Activated T-helper 2 cell treated with anti-CD3 and anti-CD28 coated beads, Interferon-gamma antibody, Interleukin-2, Interleukin-4, amounts not matched to agents 10 μg/mL and 5 μg/mL and 100 μg/mL, durations not matched to agents 14 hours and 24 hours and 36 hours (primary cell): ENCODE measurements around the gene NRXN3. TPM values are rescaled to one million over a fixed set of nuclear protein-coding genes. Genes with fewer than 3 reads are reported as not detected.

Experiments used
- DNase-seq: peaks from one replicate; pipeline ENCODE4 v3.0.0; 2021; ENCODE audit warnings: low spot score
- H3K27ac Mint-ChIP-seq: one replicate; pipeline ENCODE4 v1.8.0; 2021; ENCODE audit warnings: mixed read lengths
- H3K27me3 Mint-ChIP-seq: one replicate; pipeline ENCODE4 v1.8.0; 2021; ENCODE audit warnings: low read depth, mixed read lengths
- H3K36me3 Mint-ChIP-seq: one replicate; pipeline ENCODE4 v1.8.0; 2021; ENCODE audit warnings: low read depth, mixed read lengths
- H3K4me1 Mint-ChIP-seq: one replicate; pipeline ENCODE4 v1.8.0; 2021; ENCODE audit warnings: low read depth, mixed read lengths
- H3K4me3 Mint-ChIP-seq: one replicate; pipeline ENCODE4 v1.8.0; 2021; ENCODE audit warnings: low read depth, mild to moderate bottlenecking, moderate library complexity, mixed read lengths
- H3K9me3 Mint-ChIP-seq: one replicate; pipeline ENCODE4 v1.8.0; 2021; ENCODE audit warnings: mixed read lengths
- intact Hi-C: fragments of 100-400 bp; cut with micrococcal nuclease; formaldehyde crosslinking; loops from one replicate; pipeline ENCODE4 v1.15.1; 2023
- total RNA-seq: library from RNA; stranded (reverse); gene quantifications from 2 replicates; pipeline ENCODE4 v1.2.3, GENCODE V29; 2022

NRXN3 gene
- total RNA-seq, 1 donor from 2014 or later: not detected

GRCh38 chr14:79840831-79841230 lies 1670.7 kb downstream of the NRXN3 start:
- Mint-ChIP-seq H3K4me3 (no peak overlapping the region), H3K9me3 (no peaks in the 10 kb centered on the region), H3K36me3 (no peaks in the 10 kb centered on the region), H3K4me1 (no peaks in the 10 kb centered on the region), H3K27me3 (no peaks in the 10 kb centered on the region), H3K27ac (no peak overlapping the region)
- no peak for DNase-seq
- intact Hi-C loops: no loop called here

GRCh38 chr14:79841433-79841832 lies 1671.3 kb downstream of the NRXN3 start:
- no peaks in the 10 kb centered on the region for H3K4me1 Mint-ChIP-seq
- H3K27ac Mint-ChIP-seq: no peak overlapping the region
- H3K4me3 Mint-ChIP-seq: no peak overlapping the region
- H3K9me3 Mint-ChIP-seq: no peaks in the 10 kb centered on the region
- H3K27me3 Mint-ChIP-seq: no peaks in the 10 kb centered on the region
- intact Hi-C loops: no loop called here
- DNase-seq: no peak
- no peaks in the 10 kb centered on the region for H3K36me3 Mint-ChIP-seq

GRCh38 chr14:79842270-79842669 lies 1672.1 kb downstream of the NRXN3 start:
- intact Hi-C loops: no loop called here
- no peaks in the 10 kb centered on the region for H3K4me1 Mint-ChIP-seq
- H3K36me3 Mint-ChIP-seq: no peaks in the 10 kb centered on the region
- no peaks in the 10 kb centered on the region for H3K9me3 Mint-ChIP-seq
- DNase-seq: no peak
- no peaks in the 10 kb centered on the region for H3K27me3 Mint-ChIP-seq
- H3K4me3 Mint-ChIP-seq: no peak overlapping the region
- no peak overlapping the region for H3K27ac Mint-ChIP-seq

- no peaks in the 10 kb centered on the region for H3K27me3 Mint-ChIP-seq
- no peak overlapping the region for H3K4me3 Mint-ChIP-seq
- no peak overlapping the region for H3K27ac Mint-ChIP-seq
- no peaks in the 10 kb centered on the region for H3K4me1 Mint-ChIP-seq
- H3K9me3 Mint-ChIP-seq: peaks cover 6% of the 10 kb centered on the region
- intact Hi-C loops: no loop called here
- DNase-seq: no peak
- no peaks in the 10 kb centered on the region for H3K36me3 Mint-ChIP-seq
Observed at GRCh38 chr14:79852950-79853744, 1683.0 kb downstream of the NRXN3 start.

- Mint-ChIP-seq H3K36me3 (no peaks in the 10 kb centered on the region), H3K9me3 (no peaks in the 10 kb centered on the region), H3K27ac (no peak overlapping the region), H3K27me3 (no peaks in the 10 kb centered on the region), H3K4me1 (no peaks in the 10 kb centered on the region), H3K4me3 (no peak overlapping the region)
- DNase-seq: no peak
- intact Hi-C loops: no loop called here
Observed at GRCh38 chr14:79855789-79856188, 1685.6 kb downstream of the NRXN3 start.

GRCh38 chr14:79856381-79856780 lies 1686.2 kb downstream of the NRXN3 start:
- no peaks in the 10 kb centered on the region for H3K27me3 Mint-ChIP-seq

GRCh38 chr14:79861111-79861510 lies 1690.9 kb downstream of the NRXN3 start:
- no peak overlapping the region for H3K4me3 Mint-ChIP-seq
- H3K4me1 Mint-ChIP-seq: no peaks in the 10 kb centered on the region
- H3K9me3 Mint-ChIP-seq: peaks cover 1% of the 10 kb centered on the region
- no peaks in the 10 kb centered on the region for H3K36me3 Mint-ChIP-seq
- intact Hi-C loops: no loop called here
- no peak for DNase-seq
- no peak overlapping the region for H3K27ac Mint-ChIP-seq
- no peaks in the 10 kb centered on the region for H3K27me3 Mint-ChIP-seq

More at GRCh38 chr14:79856381-79856780, 1686.2 kb downstream of the NRXN3 start:
- no peak overlapping the region for H3K4me3 Mint-ChIP-seq
- no peaks in the 10 kb centered on the region for H3K4me1 Mint-ChIP-seq
- H3K27ac Mint-ChIP-seq: no peak overlapping the region
- no peaks in the 10 kb centered on the region for H3K9me3 Mint-ChIP-seq
- intact Hi-C loops: no loop called here
- no peaks in the 10 kb centered on the region for H3K36me3 Mint-ChIP-seq
- no peak for DNase-seq

- no peak for DNase-seq
- Mint-ChIP-seq H3K27me3 (no peaks in the 10 kb centered on the region), H3K9me3 (peaks cover 9% of the 10 kb centered on the region), H3K4me1 (no peaks in the 10 kb centered on the region), H3K4me3 (no peak overlapping the region), H3K36me3 (no peaks in the 10 kb centered on the region), H3K27ac (no peak overlapping the region)
- intact Hi-C loops: no loop called here
Observed at GRCh38 chr14:79862045-79862444, 1691.9 kb downstream of the NRXN3 start.

- Mint-ChIP-seq H3K27ac (no peak overlapping the region), H3K4me3 (no peak overlapping the region), H3K9me3 (peaks cover 7% of the 10 kb centered on the region), H3K27me3 (no peaks in the 10 kb centered on the region), H3K4me1 (no peaks in the 10 kb centered on the region), H3K36me3 (no peaks in the 10 kb centered on the region)
- intact Hi-C loops: no loop called here
- DNase-seq: no peak
Observed at GRCh38 chr14:79871136-79871535, 1701.0 kb downstream of the NRXN3 start.

GRCh38 chr14:79878229-79878628 lies 1708.1 kb downstream of the NRXN3 start:
- Mint-ChIP-seq H3K27ac (no peak overlapping the region), H3K9me3 (peaks cover 4% of the 10 kb centered on the region), H3K27me3 (no peaks in the 10 kb centered on the region), H3K36me3 (no peaks in the 10 kb centered on the region), H3K4me1 (no peaks in the 10 kb centered on the region), H3K4me3 (no peak overlapping the region)
- DNase-seq: no peak
- intact Hi-C loops: no loop called here

- no peak for DNase-seq
- Mint-ChIP-seq H3K36me3 (no peaks in the 10 kb centered on the region), H3K27me3 (no peaks in the 10 kb centered on the region), H3K4me3 (no peak overlapping the region), H3K9me3 (peaks cover 4% of the 10 kb centered on the region), H3K4me1 (no peaks in the 10 kb centered on the region), H3K27ac (no peak overlapping the region)
- intact Hi-C loops: no loop called here
Observed at GRCh38 chr14:79878785-79879184, 1708.6 kb downstream of the NRXN3 start.

GRCh38 chr14:79881299-79881698 lies 1711.1 kb downstream of the NRXN3 start:
- Mint-ChIP-seq H3K9me3 (peaks cover 7% of the 10 kb centered on the region), H3K4me3 (no peak overlapping the region), H3K27ac (no peak overlapping the region), H3K27me3 (no peaks in the 10 kb centered on the region), H3K4me1 (no peaks in the 10 kb centered on the region), H3K36me3 (no peaks in the 10 kb centered on the region)
- DNase-seq: no peak
- intact Hi-C loops: no loop called here

- no peak for DNase-seq
- no peak overlapping the region for H3K4me3 Mint-ChIP-seq
- peaks cover 9% of the 10 kb centered on the region for H3K9me3 Mint-ChIP-seq
- no peaks in the 10 kb centered on the region for H3K36me3 Mint-ChIP-seq
- intact Hi-C loops: no loop called here
- no peaks in the 10 kb centered on the region for H3K4me1 Mint-ChIP-seq
- no peaks in the 10 kb centered on the region for H3K27me3 Mint-ChIP-seq
- no peak overlapping the region for H3K27ac Mint-ChIP-seq
Observed at GRCh38 chr14:79890527-79890926, 1720.4 kb downstream of the NRXN3 start.
